Measurements from ENCODE around the gene TMEM145. TPM values are rescaled to one million over a fixed set of nuclear protein-coding genes. Genes with fewer than 3 reads are reported as not detected.
A peak's percentile ranks its signal among the peaks of the same experiment; 100 is the strongest.

Gene TMEM145
- total and polyA plus RNA-seq, 7 donors, result 0.21 to 2.5 (median 0.54) TPM; not detected in 1

GRCh38 chr19:42345191-42345812, 32.2 kb downstream of the TMEM145 start:
- WGBS, 3 donors, result 81 to 87% (median 87%) methylated on average over 6 of the region's 6 CpGs
- H3K27me3 ChIP-seq (ENCODE audit: insufficient read depth in 3 of 3, low read length in 2 of 3), result no peaks in the 10 kb centered on the region
- ATAC-seq, result peak in 2 of 4 donors; percentile 48 to 51

GRCh38 chr19:42348211-42348610, 35.1 kb downstream of the TMEM145 start:
- Histone ChIP-seq H3K4me1 (peaks cover 6% of the 10 kb centered on the region), H3K36me3 (ENCODE audit: insufficient read depth in 1 of 2, low read depth in 1 of 2) (peaks cover 0 to 68% of the 10 kb centered on the region in 2 donors), H3K27ac (no peak overlapping the region), H3K4me3 (no peak overlapping the region), H3K27me3 (ENCODE audit: insufficient read depth in 3 of 3, low read length in 2 of 3) (no peaks in the 10 kb centered on the region), H3K9me3 (no peaks in the 10 kb centered on the region)
- intact Hi-C loops (cut with DNase I), result no loop called here
- no peak for DNase-seq
- 92 to 97% (median 96%) methylated on average over 14 of the region's 14 CpGs for WGBS, 3 donors
- ATAC-seq, result no peak
- no peak for TF ChIP-seq CTCF (IDR thresholded peaks at IDR 0.05)

More at GRCh38 chr19:42345191-42345812, 32.2 kb downstream of the TMEM145 start:
- intact Hi-C loops (cut with DNase I), result no loop called here
- no peak for TF ChIP-seq CTCF (IDR thresholded peaks at IDR 0.05)
- Histone ChIP-seq H3K9me3 (no peaks in the 10 kb centered on the region), H3K4me3 (no peak overlapping the region), H3K27ac (no peak overlapping the region), H3K36me3 (ENCODE audit: insufficient read depth in 1 of 2, low read depth in 1 of 2) (peaks cover 0 to 63% of the 10 kb centered on the region in 2 donors), H3K4me1 (peaks cover 6% of the 10 kb centered on the region)
- no peak for DNase-seq

GRCh38 chr19:42349378-42350107, 36.4 kb downstream of the TMEM145 start:
- 93 to 95% (median 94%) methylated on average over 12 to 14 of the region's 14 CpGs for WGBS, 3 donors
- ATAC-seq, result no peak
- no peak for DNase-seq
- no peak for TF ChIP-seq CTCF (IDR thresholded peaks at IDR 0.05)
- intact Hi-C loops (cut with DNase I), result no loop called here
- no peaks in the 10 kb centered on the region for H3K27me3 ChIP-seq (ENCODE audit: insufficient read depth in 3 of 3, low read length in 2 of 3)
- peaks cover 0 to 71% of the 10 kb centered on the region in 2 donors for H3K36me3 ChIP-seq (ENCODE audit: insufficient read depth in 1 of 2, low read depth in 1 of 2)
- H3K9me3 ChIP-seq, result no peaks in the 10 kb centered on the region
- H3K4me3 ChIP-seq, result no peak overlapping the region
- peaks cover 6% of the 10 kb centered on the region for H3K4me1 ChIP-seq
- H3K27ac ChIP-seq, result no peak overlapping the region

- TF ChIP-seq CTCF (IDR thresholded peaks at IDR 0.05), result no peak
- no peak for DNase-seq
Observed at GRCh38 chr19:42350417-42350816, 37.3 kb downstream of the TMEM145 start.

More at GRCh38 chr19:42350417-42350816, 37.3 kb downstream of the TMEM145 start:
- peaks cover 2% of the 10 kb centered on the region for H3K4me1 ChIP-seq
- H3K27me3 ChIP-seq (ENCODE audit: insufficient read depth in 3 of 3, low read length in 2 of 3), result no peaks in the 10 kb centered on the region
- H3K27ac ChIP-seq, result no peak overlapping the region
- H3K36me3 ChIP-seq (ENCODE audit: insufficient read depth in 1 of 2, low read depth in 1 of 2), result peaks cover 0 to 71% of the 10 kb centered on the region in 2 donors
- ATAC-seq, result no peak
- H3K4me3 ChIP-seq, result no peak overlapping the region
- intact Hi-C loops (cut with DNase I), result no loop called here
- H3K9me3 ChIP-seq, result no peaks in the 10 kb centered on the region
- WGBS, 3 donors, result 86 to 90% (median 89%) methylated on average over 3 of the region's 3 CpGs
